ENCODE measurements around the gene TNFRSF12A.

Gene TNFRSF12A

DNA sequence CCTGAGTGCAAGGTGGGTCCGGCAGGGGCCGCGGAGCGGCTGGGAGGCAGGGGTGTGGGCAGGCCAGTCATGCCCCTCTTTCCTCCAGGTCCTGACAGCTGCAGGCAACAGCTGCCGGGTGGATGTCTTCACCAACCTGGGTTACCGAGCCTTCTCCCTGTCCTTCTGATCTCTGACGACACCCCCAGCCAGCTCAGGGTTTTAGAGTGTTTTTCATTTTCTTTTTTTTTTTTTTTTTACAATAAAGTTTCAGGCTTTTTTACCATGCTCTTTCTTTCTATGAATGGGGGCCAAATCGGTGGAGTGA is 7.3 kb downstream of the TNFRSF12A start:
- DNase-seq: no peak

GRCh38 chr16:3027983-3028715 is 8.0 kb downstream of the TNFRSF12A start:
- DNase-seq: peak; percentile 82 to 84

GRCh38 chr16:3028716-3029319 is 8.7 kb downstream of the TNFRSF12A start:
- no peak for DNase-seq

- peak; percentile 31 to 43 for DNase-seq
These were observed 9.5 kb downstream of the TNFRSF12A start for GRCh38 chr16:3029491-3030221.

DNA sequence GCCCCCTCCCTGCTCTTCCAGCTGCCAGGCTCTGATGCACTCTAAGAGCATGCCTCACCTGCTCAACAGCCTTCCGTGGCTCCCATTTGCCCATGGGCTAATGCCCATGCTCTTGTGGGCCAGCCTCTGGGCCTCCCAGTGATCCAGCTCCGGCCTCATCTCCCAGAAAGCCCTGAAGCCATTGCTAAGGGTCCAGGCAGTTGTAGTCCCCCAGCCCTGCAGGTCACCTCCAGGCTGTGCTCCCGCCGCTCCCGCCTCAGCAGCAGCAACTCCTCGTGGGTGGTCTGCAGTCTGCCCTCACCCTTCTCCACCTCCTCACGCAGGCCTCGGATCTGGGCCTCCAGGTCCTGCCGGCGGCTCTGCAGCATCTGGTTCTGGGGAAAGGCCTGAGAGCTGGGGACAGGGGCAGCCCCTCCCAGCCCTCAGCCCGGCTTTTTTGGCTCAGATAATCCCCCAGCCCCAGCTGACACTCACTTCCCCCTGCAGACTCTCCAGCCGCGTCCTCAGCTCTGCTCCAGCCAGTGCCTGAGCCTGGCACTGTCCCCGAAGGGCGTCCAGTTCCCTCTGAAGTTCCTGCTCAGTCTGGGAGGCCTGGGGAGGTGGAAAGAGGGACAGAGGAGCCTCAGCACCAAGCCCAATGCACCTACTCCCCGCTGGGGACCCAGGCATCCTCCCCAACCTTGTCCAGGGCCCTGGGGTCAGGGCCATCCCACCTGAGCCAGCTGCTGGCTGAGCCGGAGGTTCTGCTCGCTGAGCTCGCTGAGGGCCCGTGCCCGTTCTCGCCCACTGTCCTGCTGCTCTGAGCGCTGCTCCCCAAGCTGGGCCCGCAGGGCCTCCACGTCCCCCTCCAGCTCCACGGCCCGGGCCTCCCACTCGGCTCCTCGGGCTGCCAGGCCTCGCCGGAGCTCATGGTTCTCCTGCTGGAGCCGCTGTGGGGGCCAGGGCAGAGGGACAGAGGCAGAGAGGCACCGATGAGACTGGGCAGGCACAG is 10.3 kb downstream of the TNFRSF12A start:
- DNase-seq: no peak

GRCh38 chr16:3032624-3033023 is 12.5 kb downstream of the TNFRSF12A start:
- no peak for DNase-seq

- DNase-seq: no peak
These were observed 15.3 kb downstream of the TNFRSF12A start for GRCh38 chr16:3035289-3035971.

DNA sequence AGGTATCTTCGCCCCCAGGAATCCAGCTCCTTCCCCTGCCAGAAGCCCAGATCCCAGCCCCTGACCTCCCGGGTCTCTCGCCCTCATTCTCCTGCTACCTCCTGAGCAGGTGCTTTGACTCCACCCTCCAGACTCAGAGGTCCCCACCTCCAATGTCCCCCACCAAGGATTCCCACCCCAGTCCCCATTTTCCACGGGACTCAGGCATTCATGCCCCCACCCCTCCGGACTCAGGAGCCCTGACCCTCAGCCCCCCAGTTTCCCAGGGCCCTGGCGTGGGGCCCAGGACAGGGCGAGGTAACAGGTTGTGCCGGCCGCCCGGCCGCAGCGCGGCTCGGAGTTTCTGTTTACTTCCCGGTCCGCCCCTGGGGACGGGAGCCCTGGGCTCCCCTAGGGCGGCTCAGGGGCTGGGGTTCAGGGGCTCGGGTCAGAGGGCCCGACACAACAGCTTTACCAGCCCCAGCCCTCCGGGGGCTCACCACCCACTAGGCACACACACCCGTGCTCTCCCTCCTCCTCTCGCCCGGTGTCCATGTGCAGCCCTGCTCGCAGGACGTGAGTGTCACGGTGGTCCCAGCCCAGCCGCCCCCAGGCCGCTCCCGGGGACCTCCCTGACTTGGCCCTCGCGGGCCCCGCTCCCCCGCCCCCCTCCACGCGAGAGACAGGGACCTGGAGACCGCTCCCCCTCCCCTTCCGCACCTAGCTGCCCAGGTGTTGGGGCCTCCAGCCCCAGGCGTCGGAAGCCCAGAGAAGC is 16.0 kb downstream of the TNFRSF12A start:
- no peak for DNase-seq

DNA sequence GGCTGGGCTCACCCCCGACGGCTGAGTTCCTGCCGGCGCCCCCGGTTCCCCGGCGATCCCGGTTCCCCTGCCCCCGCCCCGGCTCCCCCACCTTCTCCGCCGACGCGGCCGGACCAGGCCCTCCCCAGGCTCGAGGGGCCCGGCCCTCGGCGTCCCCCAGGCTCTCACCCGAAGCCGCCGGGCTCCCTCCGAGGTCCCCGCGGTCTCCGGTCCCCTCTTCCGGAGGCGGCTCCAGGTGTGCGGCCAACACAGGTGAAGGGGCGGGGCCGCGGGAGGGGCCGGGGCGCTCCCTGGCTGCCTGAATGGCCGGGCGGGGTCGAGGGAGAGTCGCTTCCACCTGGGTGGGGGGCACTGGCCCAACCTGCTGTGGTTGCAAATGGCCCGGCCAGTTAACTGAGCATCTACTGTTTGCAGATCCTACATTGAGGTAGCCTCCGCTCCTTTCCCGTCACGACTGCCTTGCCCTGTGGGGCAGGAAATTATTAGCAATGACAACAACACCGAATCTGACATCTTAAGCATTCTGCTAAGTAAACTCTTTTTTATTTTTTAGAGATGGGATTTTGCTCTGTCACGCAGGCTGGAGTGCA is 16.7 kb downstream of the TNFRSF12A start, which contains the start of gene BICDL2:
Gene BICDL2, minus strand, starts transcription at position 219 of the 590 bp plus-strand sequence. CDS start 1,448 bp downstream, outside the sequence.
- no peak for DNase-seq

DNA sequence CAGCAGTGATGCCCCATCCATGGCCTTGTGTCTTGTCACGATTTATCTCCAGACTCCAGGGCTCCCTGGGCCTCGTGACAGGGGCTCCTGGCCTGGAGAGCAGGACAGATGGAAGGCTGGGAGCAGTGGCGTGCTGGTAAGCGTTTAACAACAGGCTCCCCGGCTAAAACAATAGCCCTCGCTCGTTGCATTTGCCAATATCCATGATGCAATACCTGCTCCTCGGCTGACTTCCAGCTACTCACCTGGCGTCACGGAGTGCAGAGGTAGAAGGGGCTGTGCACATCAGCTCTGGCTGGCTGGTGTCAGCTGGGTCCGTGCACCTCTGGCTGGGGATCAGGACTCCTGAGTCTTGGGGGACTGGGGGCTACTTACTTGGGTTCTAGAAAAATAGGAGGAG is 18.1 kb downstream of the TNFRSF12A start:
- no peak for DNase-seq

- DNase-seq: no peak
These were observed 18.7 kb downstream of the TNFRSF12A start for GRCh38 chr16:3038896-3039295.

- DNase-seq: no peak
These were observed 22.2 kb downstream of the TNFRSF12A start for GRCh38 chr16:3042376-3042775.

DNA sequence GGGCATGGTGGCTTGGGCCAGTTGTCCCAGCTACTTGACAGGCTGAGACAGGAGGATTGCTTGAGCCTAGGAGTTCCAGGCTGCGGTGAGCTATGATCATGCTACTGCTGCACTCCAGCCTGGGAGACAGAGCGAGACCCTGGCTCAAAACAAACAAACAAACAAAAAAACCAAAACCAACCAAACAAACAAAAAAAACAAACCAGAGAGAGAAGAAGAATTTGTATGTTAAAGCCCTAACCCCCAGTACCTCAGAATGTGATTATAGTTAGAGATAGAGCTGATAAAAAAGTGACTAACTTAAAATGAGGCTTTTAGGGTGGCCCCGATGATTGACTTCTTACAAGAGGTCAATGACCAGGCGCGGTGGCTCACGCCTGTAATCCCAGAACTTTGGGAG is 24.5 kb downstream of the TNFRSF12A start:
- no peak for DNase-seq

GRCh38 chr16:3045758-3046640 is 25.8 kb downstream of the TNFRSF12A start, which contains the start of gene MMP25:
Gene MMP25, plus strand, starts transcription at chr16:3046561. Its CDS starts 357 bp downstream, at chr16:3046918.
- DNase-seq: no peak

DNA sequence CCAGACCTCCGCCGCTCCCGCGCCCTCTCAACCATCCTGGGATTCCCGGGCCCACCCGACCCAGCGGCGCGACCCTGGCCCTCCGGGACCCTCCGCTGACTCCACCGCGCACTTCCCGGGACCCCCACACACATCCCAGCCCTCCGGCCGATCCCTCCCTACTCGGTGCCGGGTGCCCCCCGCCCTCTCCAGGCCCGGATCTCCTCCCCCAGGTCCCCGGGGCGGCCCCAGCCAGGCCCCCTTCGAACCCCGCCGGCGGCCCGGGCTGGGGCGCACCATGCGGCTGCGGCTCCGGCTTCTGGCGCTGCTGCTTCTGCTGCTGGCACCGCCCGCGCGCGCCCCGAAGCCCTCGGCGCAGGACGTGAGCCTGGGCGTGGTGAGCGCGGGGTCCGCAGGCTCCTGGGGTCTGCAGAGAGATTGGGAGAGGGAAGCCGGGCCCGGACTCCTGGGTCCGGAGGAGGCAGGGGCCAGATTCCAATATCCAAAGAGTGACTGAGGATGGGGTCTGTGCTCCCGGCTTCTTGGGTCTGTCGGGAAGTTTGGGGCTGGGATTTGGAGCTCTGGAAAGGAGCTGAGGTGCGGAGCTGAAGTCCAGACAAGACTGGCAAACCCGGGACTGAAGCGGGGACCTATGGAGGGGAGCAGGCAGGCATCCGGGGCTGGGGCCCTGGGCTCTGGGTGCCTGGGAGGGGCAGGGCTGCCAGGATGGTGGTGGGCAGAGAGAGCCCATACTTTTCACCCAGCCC is 26.6 kb downstream of the TNFRSF12A start:
- no peak for DNase-seq

- DNase-seq: no peak
These were observed 27.2 kb downstream of the TNFRSF12A start for GRCh38 chr16:3047387-3047720.

GRCh38 chr16:3049921-3050481 is 29.8 kb downstream of the TNFRSF12A start:
- DNase-seq: no peak

- no peak for DNase-seq
These were observed 30.3 kb downstream of the TNFRSF12A start for GRCh38 chr16:3050487-3050886.

GRCh38 chr16:3051009-3051408 is 30.8 kb downstream of the TNFRSF12A start:
- no peak for DNase-seq
